ENCODE data around the gene CMTM5.

GRCh38 chr14:23348297-23348655, 28.6 kb upstream of the CMTM5 start:
- TF ChIP-seq POLR2AphosphoS5 (IDR thresholded peaks at IDR 0.05; ENCODE audit: low read depth, low read length) (no peak), SIN3A (IDR thresholded peaks at IDR 0.05; ENCODE audit: borderline replicate concordance, insufficient read depth, low read length) (no peak), TAF1 (IDR thresholded peaks at IDR 0.05; ENCODE audit: borderline replicate concordance, insufficient read depth, low read length) (no peak), REST (IDR thresholded peaks at IDR 0.05; ENCODE audit: insufficient read depth in 1 of 2, low read depth in 2 of 2, low read length in 2 of 2) (no peak)

All from PFSK-1 (cell line).